Colon (tissue), 2 donors: ENCODE measurements around the gene RRP7A.
"Not testable (repeated sequence)": the region's sequence is repeated elsewhere in the genome, so short reads cannot be mapped to it uniquely, and the experiment has no call there.

ENCODE experiments used
- FAIRE-seq: peaks from 2 replicates; lab custom pipeline; 2012; peaks lifted over from hg19 to GRCh38; lab: Jason Lieb, UNC
- donor health status: control.
- donor health status: control.

The RRP7A gene

GRCh38 chr22:42536166-42536565, 16.6 kb upstream of the RRP7A start:
- no peak for FAIRE-seq

- not testable (repeated sequence) for FAIRE-seq
These were observed 15.6 kb upstream of the RRP7A start for GRCh38 chr22:42535082-42535731.

- FAIRE-seq, result no peak
These were observed 14.0 kb upstream of the RRP7A start for GRCh38 chr22:42533638-42533977.

GRCh38 chr22:42531401-42532084, 11.9 kb upstream of the RRP7A start:
- FAIRE-seq, result not testable (repeated sequence)

GRCh38 chr22:42529435-42529834, 9.8 kb upstream of the RRP7A start:
- not testable (repeated sequence) for FAIRE-seq

- no peak for FAIRE-seq
These were observed 9.2 kb upstream of the RRP7A start for GRCh38 chr22:42528591-42529307.

- FAIRE-seq, result no peak
These were observed 3.0 kb upstream of the RRP7A start for GRCh38 chr22:42522546-42522945.

GRCh38 chr22:42521228-42521546, 1.6 kb upstream of the RRP7A start:
- no peak for FAIRE-seq

- FAIRE-seq, result not testable (repeated sequence)
These were observed 715 bp downstream of the RRP7A start for GRCh38 chr22:42518638-42519524.

- not testable (repeated sequence) for FAIRE-seq
These were observed 2.5 kb downstream of the RRP7A start for GRCh38 chr22:42517103-42517502.

GRCh38 chr22:42515896-42516295, 3.7 kb downstream of the RRP7A start:
- no peak for FAIRE-seq

GRCh38 chr22:42515304-42515703, 4.3 kb downstream of the RRP7A start:
- not testable (repeated sequence) for FAIRE-seq

- not testable (repeated sequence) for FAIRE-seq
These were observed 5.3 kb downstream of the RRP7A start for GRCh38 chr22:42514331-42514730.

GRCh38 chr22:42512273-42512990, 7.2 kb downstream of the RRP7A start:
- not testable (repeated sequence) for FAIRE-seq

- no peak for FAIRE-seq
These were observed 8.2 kb downstream of the RRP7A start for GRCh38 chr22:42511401-42511891.

GRCh38 chr22:42509548-42509947, 10.0 kb downstream of the RRP7A start:
- no peak for FAIRE-seq

GRCh38 chr22:42508975-42509364, 10.6 kb downstream of the RRP7A start:
- not testable (repeated sequence) for FAIRE-seq

GRCh38 chr22:42508327-42508974, 11.1 kb downstream of the RRP7A start:
- not testable (repeated sequence) for FAIRE-seq

GRCh38 chr22:42500836-42501179, 18.8 kb downstream of the RRP7A start:
- FAIRE-seq, result no peak

GRCh38 chr22:42500161-42500835, 19.3 kb downstream of the RRP7A start:
- no peak for FAIRE-seq

- FAIRE-seq, result not testable (repeated sequence)
These were observed 19.8 kb downstream of the RRP7A start for GRCh38 chr22:42499773-42500160.
